Ectodermal cell (in vitro differentiated cells): ENCODE data around the gene MAPT.

ENCODE experiments used
- H3K27ac ChIP-seq: 2 replicates; pipeline ENCODE4 v1.7.0; 2013; ENCODE audit warnings: mild to moderate bottlenecking, low read depth, low read length; ENCODE audit not compliant: insufficient read depth, poor library complexity, severe bottlenecking
- H3K27me3 ChIP-seq: 2 replicates; pipeline ENCODE4 v1.7.0; 2013; ENCODE audit warnings: mild to moderate bottlenecking, low read length; ENCODE audit not compliant: insufficient read depth, control insufficient read depth, poor library complexity, severe bottlenecking
- H3K36me3 ChIP-seq: one replicate; pipeline ENCODE4 v1.7.0; 2013; ENCODE audit warnings: low read length; ENCODE audit not compliant: control insufficient read depth, insufficient read depth
- H3K4me1 ChIP-seq: one replicate; pipeline ENCODE4 v1.7.0; 2013; ENCODE audit warnings: low read length; ENCODE audit not compliant: control insufficient read depth, insufficient read depth
- H3K4me3 ChIP-seq: 2 replicates; pipeline ENCODE4 v1.7.0; 2013; ENCODE audit warnings: low read depth, low read length, control low read depth; ENCODE audit not compliant: insufficient read depth
- H3K9me3 ChIP-seq: 2 replicates; pipeline ENCODE4 v1.7.0; 2013; ENCODE audit warnings: mild to moderate bottlenecking, low read length, moderate library complexity; ENCODE audit not compliant: control insufficient read depth
- WGBS, 2 experiments: methylation state at CpG; one replicate each; pipeline ENCODE4 v1.1.7; 2013; ENCODE audit warnings: missing lambda C conversion rate in 2 of 2; 5-methylcytosine and 5-hydroxymethylcytosine counted together

The MAPT gene

GRCh38 chr17:45923511-45924268, 29.3 kb downstream of the MAPT start:
- Histone ChIP-seq H3K9me3 (no peaks in the 10 kb centered on the region), H3K27me3 (no peaks in the 10 kb centered on the region), H3K27ac (no peak overlapping the region), H3K4me1 (no peaks in the 10 kb centered on the region), H3K36me3 (no peaks in the 10 kb centered on the region), H3K4me3 (no peak overlapping the region)
- 91% methylated on average over 6 to 7 of the region's 7 CpGs for WGBS, 2 experiments

GRCh38 chr17:45924332-45924820, 30.0 kb downstream of the MAPT start:
- no peak overlapping the region for H3K27ac ChIP-seq
- H3K4me3 ChIP-seq, result no peak overlapping the region
- no peaks in the 10 kb centered on the region for H3K36me3 ChIP-seq
- H3K9me3 ChIP-seq, result no peaks in the 10 kb centered on the region
- no peaks in the 10 kb centered on the region for H3K4me1 ChIP-seq
- 92 to 96% methylated on average over 10 of the region's 10 CpGs for WGBS, 2 experiments
- no peaks in the 10 kb centered on the region for H3K27me3 ChIP-seq

- H3K36me3 ChIP-seq, result no peaks in the 10 kb centered on the region
- H3K27ac ChIP-seq, result no peak overlapping the region
- H3K9me3 ChIP-seq, result no peaks in the 10 kb centered on the region
- no peaks in the 10 kb centered on the region for H3K27me3 ChIP-seq
- no peak overlapping the region for H3K4me3 ChIP-seq
- no peaks in the 10 kb centered on the region for H3K4me1 ChIP-seq
Measured at GRCh38 chr17:45925311-45925710, 31.0 kb downstream of the MAPT start.

GRCh38 chr17:45927247-45927646, 32.9 kb downstream of the MAPT start:
- Histone ChIP-seq H3K4me1 (no peaks in the 10 kb centered on the region), H3K9me3 (no peaks in the 10 kb centered on the region), H3K4me3 (no peak overlapping the region), H3K27ac (no peak overlapping the region), H3K27me3 (no peaks in the 10 kb centered on the region), H3K36me3 (no peaks in the 10 kb centered on the region)
- 88 to 92% methylated on average over 4 of the region's 4 CpGs for WGBS, 2 experiments

GRCh38 chr17:45929344-45929743, 35.0 kb downstream of the MAPT start:
- no peaks in the 10 kb centered on the region for H3K9me3 ChIP-seq
- H3K36me3 ChIP-seq, result no peaks in the 10 kb centered on the region
- H3K27me3 ChIP-seq, result no peaks in the 10 kb centered on the region
- WGBS, 2 experiments, result 93 to 100% methylated on average over 1 of the region's 1 CpG
- H3K27ac ChIP-seq, result no peak overlapping the region
- no peaks in the 10 kb centered on the region for H3K4me1 ChIP-seq
- no peak overlapping the region for H3K4me3 ChIP-seq

- Histone ChIP-seq H3K4me1 (no peaks in the 10 kb centered on the region), H3K27me3 (no peaks in the 10 kb centered on the region), H3K36me3 (no peaks in the 10 kb centered on the region), H3K9me3 (no peaks in the 10 kb centered on the region), H3K4me3 (no peak overlapping the region), H3K27ac (no peak overlapping the region)
- WGBS, 2 experiments, result 92% methylated on average over 8 of the region's 8 CpGs
Measured at GRCh38 chr17:45930420-45930951, 36.1 kb downstream of the MAPT start.

- Histone ChIP-seq H3K27ac (no peak overlapping the region), H3K4me1 (no peaks in the 10 kb centered on the region), H3K4me3 (no peak overlapping the region), H3K27me3 (no peaks in the 10 kb centered on the region), H3K9me3 (no peaks in the 10 kb centered on the region), H3K36me3 (no peaks in the 10 kb centered on the region)
- 90 to 97% methylated on average over 2 of the region's 2 CpGs for WGBS, 2 experiments
Measured at GRCh38 chr17:45931677-45932076, 37.3 kb downstream of the MAPT start.

- Histone ChIP-seq H3K4me1 (no peaks in the 10 kb centered on the region), H3K4me3 (no peak overlapping the region), H3K27ac (no peak overlapping the region), H3K36me3 (no peaks in the 10 kb centered on the region), H3K9me3 (no peaks in the 10 kb centered on the region), H3K27me3 (no peaks in the 10 kb centered on the region)
- WGBS, 2 experiments, result 90 to 91% methylated on average over 12 of the region's 12 CpGs
Measured at GRCh38 chr17:45934044-45934979, 40.0 kb downstream of the MAPT start.

- H3K27ac ChIP-seq, result no peak overlapping the region
- H3K9me3 ChIP-seq, result no peaks in the 10 kb centered on the region
- no peaks in the 10 kb centered on the region for H3K4me1 ChIP-seq
- H3K4me3 ChIP-seq, result no peak overlapping the region
- 92 to 95% methylated on average over 8 of the region's 8 CpGs for WGBS, 2 experiments
- H3K27me3 ChIP-seq, result no peaks in the 10 kb centered on the region
- no peaks in the 10 kb centered on the region for H3K36me3 ChIP-seq
Measured at GRCh38 chr17:45935197-45935709, 40.9 kb downstream of the MAPT start.
